Gastrocnemius medialis (tissue), 4 donors: ENCODE data around the gene UQCRC2. TPM values are rescaled to one million over a fixed set of nuclear protein-coding genes. Genes with fewer than 3 reads are reported as not detected.

Experiments
- ATAC-seq, 2 donors: fragments of 150-250 bp; one replicate each; pipeline ENCODE4 v1.9.1; 2016
- DNase-seq, 2 donors: peaks; one replicate each; pipeline ENCODE4 v3.0.0-alpha.2; 2019
- H3K27ac ChIP-seq, 4 donors: fragments of 200-600 bp; sonication (generic); 1 replicate in 1 of 4; 2 replicates in 3 of 4; pipeline ENCODE4 v1.5.1; 2016 to 2018; ENCODE audit warnings: mild to moderate bottlenecking in 2 of 4, moderate library complexity in 1 of 4
- H3K27me3 ChIP-seq, 3 donors: fragments of 200-600 bp; sonication (generic) in 2 of 3; 1 replicate in 1 of 3; 2 replicates in 2 of 3; pipeline versions ENCODE4 v1.5.1 to v1.6.0; 2016 to 2019; ENCODE audit warnings: mild to moderate bottlenecking in 1 of 3, moderate library complexity in 1 of 3
- H3K36me3 ChIP-seq, 2 donors: fragments of 200-600 bp; sonication (generic) in 1 of 2; one replicate each; pipeline ENCODE4 v1.5.1; 2017 to 2018
- H3K4me1 ChIP-seq, 2 donors: fragments of 200-600 bp; sonication (generic) in 1 of 2; one replicate each; pipeline ENCODE4 v1.5.1; 2016 to 2017; ENCODE audit warnings: mild to moderate bottlenecking in 2 of 2
- H3K4me3 ChIP-seq, 4 donors: fragments of 200-600 bp; sonication (generic) in 3 of 4; 1 replicate in 1 of 4; 2 replicates in 3 of 4; pipeline ENCODE4 v1.5.1; 2016 to 2019; ENCODE audit warnings: mild to moderate bottlenecking in 2 of 4
- H3K9me3 ChIP-seq, 3 donors: fragments of 200-600 bp; sonication (generic) in 2 of 3; 1 replicate in 1 of 3; 2 replicates in 2 of 3; pipeline ENCODE4 v1.5.1; 2016 to 2019
- CTCF ChIP-seq, 5 experiments: fragments of 450-650 bp in 3 of 5; fragments of 200-600 bp in 2 of 5; sonication (generic) in 2 of 5; IDR thresholded peaks in 4 of 5; conservative IDR thresholded peaks in 1 of 5; 1 replicate in 4 of 5; 2 replicates in 1 of 5; pipeline ENCODE4 v1.5.1; 2016 to 2019; ENCODE audit warnings: antibody characterized with exemption in 5 of 5, mild to moderate bottlenecking in 3 of 5, moderate library complexity in 3 of 5
- POLR2A ChIP-seq, 2 donors: fragments of 450-650 bp; IDR thresholded peaks; one replicate each; pipeline ENCODE4 v1.6.1; 2017; ENCODE audit warnings: antibody characterized with exemption in 2 of 2, mild to moderate bottlenecking in 2 of 2, moderate library complexity in 2 of 2
- in situ Hi-C, 4 donors: fragments of 200-750 bp; cut with MboI; loops; one replicate each; pipeline versions ENCODE4 v1.15.0 to v1.8.0; 2017; ENCODE audit warnings: low sequenced_read_pairs in 4 of 4
- intact Hi-C: fragments of 100-400 bp; cut with DNase I; formaldehyde crosslinking; loops from one replicate; pipeline ENCODE4 v1.15.1; 2023; ENCODE audit warnings: low total_unique reads
- total RNA-seq, 4 donors: library from RNA; depleted of rRNA; stranded (reverse); fragments of >200 nt; gene quantifications; one replicate each; pipeline versions ENCODE4 v1.1.0 to v1.2.3, GENCODE V29; 2016

UQCRC2 gene
- total RNA-seq, 4 donors from 2014 or later, result 204 to 335 (median 276) TPM

GRCh38 chr16:21986692-21987246, 33.6 kb downstream of the UQCRC2 start:
- in situ Hi-C loops, result no loop called here
- DNase-seq, result no peak
- intact Hi-C loops, result no loop called here
- Histone ChIP-seq H3K9me3 (no peaks in the 10 kb centered on the region), H3K4me1 (peaks cover 17 to 43% of the 10 kb centered on the region in 2 donors), H3K27me3 (no peaks in the 10 kb centered on the region), H3K27ac (peak overlapping the region in 2 of 4 donors; percentile 32 to 51), H3K4me3 (no peak overlapping the region), H3K36me3 (peaks cover 3 to 35% of the 10 kb centered on the region in 2 donors)
- TF ChIP-seq POLR2A (IDR thresholded peaks at IDR 0.05) (no peak), CTCF (IDR thresholded peaks at IDR 0.05 in 4 of 5, conservative IDR thresholded peaks at IDR 0.05 in 1 of 5) (no peak)
- no peak for ATAC-seq

GRCh38 chr16:21987498-21987897, 34.3 kb downstream of the UQCRC2 start:
- ATAC-seq (no peak), DNase-seq (no peak)
- Histone ChIP-seq H3K9me3 (no peaks in the 10 kb centered on the region), H3K4me1 (peaks cover 17 to 44% of the 10 kb centered on the region in 2 donors), H3K27me3 (no peaks in the 10 kb centered on the region), H3K4me3 (no peak overlapping the region), H3K36me3 (peaks cover 0 to 28% of the 10 kb centered on the region in 2 donors), H3K27ac (peak overlapping the region in 2 of 4 donors; percentile 24 to 32)
- in situ Hi-C loops, result no loop called here
- intact Hi-C loops, result no loop called here
- TF ChIP-seq POLR2A (IDR thresholded peaks at IDR 0.05), result no peak
- TF ChIP-seq CTCF (IDR thresholded peaks at IDR 0.05 in 4 of 5, conservative IDR thresholded peaks at IDR 0.05 in 1 of 5), result no peak

GRCh38 chr16:21989133-21989532, 36.0 kb downstream of the UQCRC2 start:
- H3K9me3 ChIP-seq, result no peaks in the 10 kb centered on the region
- no peak overlapping the region for H3K27ac ChIP-seq
- no peaks in the 10 kb centered on the region for H3K27me3 ChIP-seq
- peaks cover 17 to 44% of the 10 kb centered on the region in 2 donors for H3K4me1 ChIP-seq
- peaks cover 0 to 12% of the 10 kb centered on the region in 2 donors for H3K36me3 ChIP-seq
- TF ChIP-seq POLR2A (IDR thresholded peaks at IDR 0.05), result no peak
- TF ChIP-seq CTCF (IDR thresholded peaks at IDR 0.05 in 4 of 5, conservative IDR thresholded peaks at IDR 0.05 in 1 of 5), result no peak
- intact Hi-C loops (no loop called here), in situ Hi-C loops (no loop called here)
- DNase-seq (no peak), ATAC-seq (no peak)
- no peak overlapping the region for H3K4me3 ChIP-seq

- Histone ChIP-seq H3K27ac (no peak overlapping the region), H3K4me1 (peaks cover 17 to 44% of the 10 kb centered on the region in 2 donors), H3K9me3 (no peaks in the 10 kb centered on the region), H3K4me3 (no peak overlapping the region), H3K36me3 (peaks cover 0 to 7% of the 10 kb centered on the region in 2 donors), H3K27me3 (no peaks in the 10 kb centered on the region)
- ATAC-seq, result no peak
- in situ Hi-C loops (no loop called here), intact Hi-C loops (no loop called here)
- no peak for DNase-seq
- TF ChIP-seq CTCF (IDR thresholded peaks at IDR 0.05 in 4 of 5, conservative IDR thresholded peaks at IDR 0.05 in 1 of 5), result no peak
- TF ChIP-seq POLR2A (IDR thresholded peaks at IDR 0.05), result no peak
Measured at GRCh38 chr16:21989751-21990150, 36.6 kb downstream of the UQCRC2 start.
